NCI-H2029 treated with DMSO at 0.1 percent for 48 hours (cell line): ENCODE results near the gene RBM19.

Experiments used
- DNase-seq: peaks from one replicate; lab custom pipeline; 2025; lab: John Stamatoyannopoulos, UW

RBM19 gene

DNA sequence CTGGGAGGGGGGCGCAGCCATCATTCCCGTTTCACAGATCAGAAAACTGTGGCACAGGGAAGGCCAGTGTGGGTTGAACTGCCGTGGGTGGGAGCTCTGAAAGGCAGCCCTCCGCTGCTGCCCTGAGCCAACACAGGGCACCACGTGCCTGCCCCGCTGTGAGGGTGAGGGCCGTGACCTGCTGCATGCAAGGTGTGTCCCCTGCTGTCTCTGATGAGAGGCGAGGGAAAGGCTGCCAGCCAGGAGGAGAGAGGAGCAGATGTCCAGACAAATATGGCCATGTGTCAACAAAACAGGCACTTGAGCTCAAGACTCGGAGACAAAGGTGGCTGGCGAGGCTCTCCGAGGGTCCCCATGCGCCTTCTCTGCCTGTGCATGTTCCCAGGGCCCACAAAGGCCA is 108.8 kb downstream of the RBM19 start:
- no peak for DNase-seq

DNA sequence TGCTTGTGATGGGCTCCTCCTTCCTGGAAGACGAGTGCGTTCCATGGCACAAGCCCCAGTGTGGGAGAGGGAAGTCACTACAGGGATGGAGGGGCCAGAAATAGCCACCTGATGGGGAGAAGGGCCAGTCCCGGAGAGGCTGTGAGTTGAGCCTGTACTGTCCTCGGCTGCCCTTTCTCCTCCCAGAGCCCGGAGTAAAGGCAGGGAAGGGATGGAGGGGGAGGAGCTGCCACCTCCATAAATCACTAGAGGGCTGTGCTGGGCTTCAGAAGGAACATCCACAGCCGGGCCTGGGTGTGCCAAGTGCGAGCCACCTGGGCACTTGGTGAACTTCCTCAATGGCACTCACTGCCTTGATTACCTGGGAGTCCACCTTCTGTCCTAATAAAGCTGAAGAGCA is 110.1 kb downstream of the RBM19 start:
- DNase-seq = no peak

DNA sequence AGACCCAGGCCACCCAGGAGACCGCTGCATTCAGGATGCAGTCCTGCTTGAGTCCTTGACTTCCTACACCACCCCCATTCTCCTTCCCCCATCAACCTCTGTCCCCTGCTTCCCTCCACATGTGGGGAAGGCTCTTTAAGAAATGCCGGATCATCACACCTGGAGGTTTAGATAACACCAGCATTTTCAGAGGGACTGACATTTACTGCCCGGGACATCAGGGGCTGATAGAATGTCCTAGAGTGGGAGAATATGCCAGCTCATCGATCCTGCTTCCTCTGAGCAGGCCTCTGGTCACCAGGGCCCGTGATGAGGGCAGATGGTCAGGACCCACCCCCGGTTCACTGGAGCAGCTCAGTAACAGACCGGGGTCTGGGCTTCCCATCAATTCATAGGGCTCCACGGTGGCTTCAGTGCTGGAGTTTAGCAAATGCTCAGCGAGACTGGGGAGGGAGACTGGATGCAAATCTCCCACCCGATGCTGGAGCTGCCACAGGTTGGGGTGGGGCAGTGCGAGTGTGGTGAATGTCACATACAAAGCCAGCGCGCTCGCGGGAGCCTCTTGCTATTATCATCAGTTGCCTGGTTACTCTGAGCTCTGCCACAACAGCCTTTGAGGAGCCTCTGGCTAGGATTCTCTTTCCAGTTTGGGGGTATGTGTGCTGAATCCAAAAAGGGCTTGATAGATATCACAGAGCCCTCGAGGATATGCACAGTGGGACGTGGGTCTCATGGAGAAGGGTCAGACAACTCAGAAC is 111.6 kb downstream of the RBM19 start:
- DNase-seq = no peak

DNA sequence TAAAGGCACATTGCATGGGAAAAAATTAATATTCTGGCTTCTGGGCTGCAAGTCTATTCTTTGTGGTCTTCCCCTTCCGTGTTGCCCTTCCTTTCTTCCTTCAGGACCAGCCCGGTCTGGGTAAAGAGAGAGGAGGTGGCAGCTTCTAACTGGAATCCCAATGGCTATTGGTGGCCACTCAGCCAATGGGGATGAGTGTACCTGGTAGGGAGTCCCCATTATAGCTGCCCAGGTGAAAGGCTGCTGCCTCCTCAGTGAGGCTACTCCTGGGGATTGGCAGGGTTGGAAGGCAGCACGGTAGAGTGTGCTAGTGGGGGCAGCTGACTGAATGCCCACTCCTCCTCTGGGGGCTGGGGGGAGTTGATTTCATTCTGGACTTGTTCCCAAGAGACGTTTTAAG is 112.6 kb downstream of the RBM19 start:
- DNase-seq = peak; percentile 83

DNA sequence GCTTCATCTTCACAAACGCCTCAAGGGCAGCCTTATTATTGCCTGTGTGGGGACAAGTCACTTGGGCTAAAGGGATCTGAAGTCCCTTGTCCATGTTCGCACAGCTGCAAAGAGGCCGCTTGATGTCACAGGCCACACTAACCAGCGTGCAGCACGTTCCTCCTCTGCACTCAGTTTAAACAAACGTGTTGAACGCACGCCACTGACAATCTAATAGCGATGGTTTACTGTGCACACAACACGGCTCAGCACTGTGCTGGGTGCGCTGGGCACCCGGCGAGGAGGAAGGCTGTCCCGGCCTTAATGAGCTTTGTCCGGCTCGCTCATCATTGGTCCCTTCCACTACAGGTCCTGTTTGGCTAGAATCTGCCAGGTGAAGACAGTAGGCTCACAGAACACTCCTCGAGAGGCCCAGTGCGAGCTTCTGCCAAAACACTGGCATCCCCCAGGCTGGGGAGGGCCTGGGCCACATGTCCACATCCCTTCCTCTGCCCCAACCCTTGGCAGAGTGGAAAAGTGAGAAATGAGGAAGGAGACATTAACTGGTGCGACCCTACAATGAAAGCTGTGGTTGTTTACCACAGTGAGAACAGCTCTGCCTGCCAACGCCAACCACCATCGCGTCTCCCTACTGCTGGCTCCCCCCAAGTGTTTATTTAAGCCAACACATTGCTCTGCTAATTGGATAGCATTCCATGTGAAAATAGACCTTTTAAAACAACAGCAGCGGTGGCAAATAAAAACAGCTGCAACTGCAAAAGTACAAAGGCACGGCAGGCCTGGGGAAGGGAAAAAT is 113.2 kb downstream of the RBM19 start:
- peak; percentile 91 for DNase-seq

DNA sequence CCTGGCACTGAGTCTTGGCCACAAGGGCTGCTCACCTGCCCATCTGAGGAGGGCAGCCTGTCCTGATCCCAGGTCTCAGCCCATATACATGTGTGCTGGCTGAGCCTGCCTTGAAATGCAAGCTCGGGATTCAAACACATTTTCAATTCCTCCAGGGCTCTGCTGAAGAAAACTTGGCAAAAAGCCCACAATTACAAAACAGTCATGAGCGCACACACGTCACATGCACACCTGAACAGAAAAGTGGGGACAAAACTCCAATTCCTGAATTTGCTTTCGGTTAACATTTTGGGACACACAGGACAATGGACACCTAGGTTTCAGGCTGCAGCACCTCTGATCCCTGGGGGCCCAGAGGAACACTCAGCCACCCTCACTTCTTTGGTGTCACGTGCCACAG is 113.9 kb downstream of the RBM19 start:
- peak; percentile 43 for DNase-seq

DNA sequence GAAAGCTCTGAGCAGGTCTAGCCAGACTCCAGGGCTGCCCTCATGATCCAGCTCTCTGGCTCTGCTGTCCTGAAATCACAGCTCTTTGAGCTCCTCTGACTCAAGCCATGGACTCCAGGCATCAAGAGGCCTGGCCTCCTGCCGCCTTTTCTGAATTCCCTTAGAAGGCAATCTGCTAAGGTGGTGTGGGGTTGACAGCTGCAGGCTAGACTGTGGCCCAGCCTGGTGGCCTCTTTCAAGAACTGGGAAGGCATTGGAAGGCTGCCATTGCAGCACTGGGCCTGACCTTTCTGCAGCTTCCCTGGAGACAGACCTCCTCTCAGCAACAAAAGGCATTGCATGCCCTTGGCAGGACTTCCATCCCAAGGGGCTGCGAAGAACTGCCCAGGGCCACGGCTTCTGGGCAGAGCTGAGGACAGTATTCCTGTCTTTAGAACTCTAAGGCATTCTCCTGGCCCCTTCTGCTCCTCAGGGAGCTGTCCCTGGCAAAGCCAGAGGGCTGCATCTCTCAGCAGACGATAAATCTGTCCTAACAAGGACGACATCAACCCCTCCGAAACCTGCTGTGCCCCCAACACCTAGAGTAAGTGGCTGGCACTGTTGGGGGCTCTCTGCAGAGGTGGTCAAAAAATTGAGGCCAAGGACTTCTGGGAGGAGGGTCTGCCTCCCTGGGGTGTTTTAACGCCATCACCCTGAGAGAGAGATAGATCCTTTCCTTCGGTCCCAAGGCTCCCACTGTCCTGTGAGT is 115.6 kb downstream of the RBM19 start:
- no peak for DNase-seq

DNA sequence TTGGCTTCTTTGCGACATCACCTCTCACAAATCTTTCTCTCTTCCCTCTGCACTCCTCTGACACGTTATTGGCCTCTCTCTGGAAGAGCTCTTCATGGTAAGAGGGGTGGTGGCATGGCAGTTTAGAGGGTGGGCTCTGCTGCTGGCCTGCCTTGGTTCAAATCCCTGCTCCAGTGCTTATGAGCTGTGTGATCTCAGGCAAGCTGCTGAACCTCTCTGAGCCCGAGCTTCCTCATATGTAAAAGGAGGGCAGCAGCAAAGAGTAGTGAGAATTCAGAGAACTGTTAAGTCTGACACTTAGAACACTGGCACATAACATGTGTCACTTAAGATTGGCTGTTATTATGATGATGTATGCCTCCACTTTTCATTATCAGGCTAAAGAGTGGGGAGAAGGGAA is 118.3 kb downstream of the RBM19 start:
- no peak for DNase-seq

DNA sequence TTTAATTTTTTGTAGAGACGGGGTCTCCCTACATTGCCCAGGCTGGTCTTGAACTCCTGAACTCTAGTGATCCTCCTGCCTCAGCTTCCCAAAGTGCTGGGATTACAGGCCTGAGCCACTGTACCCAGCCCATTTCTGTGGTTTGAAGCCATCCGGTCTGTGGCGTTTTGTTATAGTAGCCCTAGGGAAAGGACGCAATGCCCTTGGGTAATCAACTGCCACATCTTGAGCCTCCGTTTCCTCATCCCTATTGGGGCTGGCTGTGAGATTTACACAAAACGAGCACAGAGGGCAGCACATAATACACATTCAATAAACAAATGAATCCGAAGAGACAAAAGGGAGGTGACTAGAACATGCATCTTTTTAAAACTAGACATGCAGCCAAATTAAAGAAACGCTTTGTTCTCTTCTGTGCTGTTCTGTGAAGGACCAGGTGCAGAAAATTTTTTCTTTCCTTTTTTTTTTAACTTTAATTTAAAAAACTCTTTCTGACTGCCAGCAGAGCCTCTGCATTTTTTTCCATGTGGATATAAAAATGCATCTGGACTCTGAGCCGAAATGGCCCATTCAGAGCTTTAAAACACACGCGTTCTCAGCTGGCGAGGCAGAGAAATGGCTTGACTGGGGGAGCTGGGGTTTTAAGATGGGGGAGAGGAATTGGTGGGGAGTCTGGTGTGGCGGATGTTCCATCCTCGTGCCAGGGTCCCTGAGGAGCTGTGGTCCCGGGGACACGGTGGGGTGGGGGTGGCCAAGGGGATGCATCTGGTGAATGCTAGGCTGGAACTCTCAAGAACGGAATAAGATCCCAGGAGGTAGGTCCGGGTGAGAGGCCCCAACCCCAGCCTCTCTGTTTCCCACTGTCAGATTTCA is 119.0 kb downstream of the RBM19 start:
- DNase-seq = no peak

DNA sequence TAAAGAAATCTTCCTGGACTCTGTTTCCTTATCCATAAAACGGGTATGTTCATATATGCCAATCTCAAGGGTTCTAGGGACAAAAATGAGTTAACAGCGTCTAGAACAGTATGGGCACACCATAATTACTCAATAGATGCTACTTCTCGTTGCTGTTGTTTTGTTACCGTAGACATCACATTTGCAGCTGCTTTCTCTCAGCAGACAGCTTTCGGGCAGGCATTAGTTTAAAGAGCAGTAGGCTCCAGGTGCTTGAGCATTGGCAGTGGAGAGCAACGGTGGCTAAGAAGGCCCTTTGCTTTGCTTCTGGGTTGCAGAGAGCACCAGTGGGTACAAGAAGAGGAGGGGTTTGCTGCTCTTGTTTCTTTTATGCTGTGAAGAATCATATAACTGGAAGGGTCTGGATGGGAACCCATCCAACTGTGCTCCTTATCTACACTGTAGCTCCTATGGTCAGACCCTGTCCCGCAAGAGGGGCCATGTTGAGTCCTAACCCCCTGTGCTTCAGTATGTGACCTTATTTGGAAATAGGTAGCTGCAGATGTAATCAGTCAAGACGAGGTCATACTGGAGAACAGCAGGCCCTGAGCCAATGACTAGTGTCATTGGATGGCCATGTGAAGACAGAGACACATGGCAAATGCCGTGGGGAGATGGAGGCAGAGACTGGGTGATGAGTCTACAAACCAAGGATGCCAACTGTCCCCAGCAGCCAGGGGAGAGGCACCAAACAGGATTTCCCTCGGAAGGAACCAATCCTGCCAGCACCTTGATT is 120.0 kb downstream of the RBM19 start:
- DNase-seq = no peak

DNA sequence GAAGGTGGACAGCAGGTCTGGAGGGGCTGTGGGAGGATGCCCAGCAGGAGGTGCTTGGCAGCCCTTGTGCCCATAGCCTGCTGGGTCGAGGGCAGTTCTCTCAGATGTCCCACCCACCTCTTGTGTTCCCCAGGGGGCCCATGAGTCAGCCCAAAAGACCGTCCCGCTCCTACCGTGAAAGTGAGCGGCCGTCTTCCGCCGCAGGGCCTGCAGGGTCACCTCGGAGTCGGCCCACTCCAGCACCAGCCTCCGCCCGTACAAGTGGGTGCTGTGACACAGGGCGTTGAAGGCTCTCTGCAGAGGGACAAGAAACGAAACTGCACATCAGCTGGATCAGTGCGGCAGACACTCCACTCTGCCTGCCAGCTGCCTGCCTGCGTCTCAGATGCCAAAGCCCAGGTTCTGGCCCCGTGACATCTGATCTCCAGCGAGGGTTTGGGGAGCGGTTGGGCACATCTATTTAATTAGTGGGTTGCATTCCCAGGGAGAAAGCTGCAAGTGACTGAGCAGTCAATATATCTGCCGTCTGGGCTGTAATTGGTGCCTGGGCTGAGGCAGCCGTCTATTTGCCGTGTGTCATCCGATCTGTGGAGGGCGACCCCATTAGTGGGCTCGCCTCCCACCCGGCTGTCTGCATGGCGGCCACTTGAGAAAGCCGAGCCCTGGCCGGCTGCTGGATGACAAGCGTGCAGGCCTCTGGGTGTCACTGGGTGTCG is 121.5 kb downstream of the RBM19 start:
- DNase-seq = no peak

DNA sequence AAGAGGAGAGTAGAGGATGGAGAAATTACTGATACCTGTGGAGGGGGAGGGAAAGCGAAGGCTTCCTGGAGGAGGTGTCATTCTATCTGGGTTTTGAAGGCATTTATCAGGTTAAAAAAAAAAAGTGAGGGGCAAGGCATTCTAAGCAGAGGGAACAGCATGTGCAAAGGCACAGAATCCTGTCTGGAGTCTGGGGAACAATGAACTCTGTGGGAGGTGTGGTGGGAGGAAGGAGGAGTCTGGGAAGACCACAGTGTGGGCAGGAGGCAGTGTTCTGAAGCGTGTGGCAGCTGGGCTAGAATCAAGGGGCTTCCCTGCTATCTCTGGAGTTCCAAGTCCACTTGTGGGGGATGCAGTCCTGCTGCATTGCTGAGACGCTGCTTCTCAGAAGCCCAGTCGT is 123.4 kb downstream of the RBM19 start:
- DNase-seq = no peak

DNA sequence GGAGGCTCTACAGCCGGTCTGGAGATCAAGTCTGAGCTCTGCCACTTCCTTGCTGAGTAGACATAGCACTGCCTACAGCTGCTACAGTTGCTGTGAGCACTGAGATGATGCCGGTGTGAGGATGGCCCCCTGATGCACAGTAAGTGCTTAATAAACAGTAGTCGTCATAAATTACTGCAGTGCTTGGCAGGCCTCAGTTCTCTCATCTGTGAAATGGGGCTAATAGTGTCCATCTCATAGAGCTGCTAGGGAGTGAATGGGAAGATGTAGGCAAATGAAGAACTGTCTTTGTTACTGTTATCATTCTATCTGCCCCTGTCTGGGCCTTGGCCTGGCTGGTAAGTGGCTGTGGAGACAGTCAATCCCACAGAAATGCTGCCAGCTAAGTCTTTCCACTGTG is 124.3 kb downstream of the RBM19 start:
- DNase-seq = no peak

DNA sequence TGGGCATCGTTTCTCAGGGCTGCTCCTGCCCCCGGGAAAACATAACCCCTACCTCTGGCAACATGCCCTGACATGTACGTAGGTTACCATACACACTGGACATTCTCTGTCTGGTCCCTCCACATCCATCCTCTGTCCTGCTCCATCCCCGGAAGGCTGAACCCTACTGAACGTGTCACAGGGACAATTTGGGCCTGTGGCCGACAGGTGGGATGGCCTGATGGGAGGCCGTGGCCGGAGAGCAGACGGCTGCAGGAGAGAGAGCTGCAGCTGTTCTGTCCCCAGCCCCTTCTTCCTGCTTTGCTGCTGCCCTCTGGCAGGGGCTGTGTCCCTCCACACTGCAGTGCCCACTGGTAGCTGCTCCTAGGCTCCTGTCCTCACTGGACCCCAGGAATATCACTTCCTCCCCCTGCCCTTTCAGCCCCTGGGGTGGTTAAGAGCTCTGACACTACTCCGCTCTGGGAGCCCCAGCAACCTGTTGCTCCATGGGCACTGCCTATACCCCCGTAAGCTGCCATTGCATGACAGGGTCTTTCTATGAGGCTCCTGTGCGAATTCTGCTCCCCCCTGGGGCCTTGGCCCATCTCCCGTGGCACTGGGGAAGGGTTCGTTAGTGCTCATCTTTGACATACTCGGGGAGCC is 125.6 kb downstream of the RBM19 start:
- DNase-seq = no peak

DNA sequence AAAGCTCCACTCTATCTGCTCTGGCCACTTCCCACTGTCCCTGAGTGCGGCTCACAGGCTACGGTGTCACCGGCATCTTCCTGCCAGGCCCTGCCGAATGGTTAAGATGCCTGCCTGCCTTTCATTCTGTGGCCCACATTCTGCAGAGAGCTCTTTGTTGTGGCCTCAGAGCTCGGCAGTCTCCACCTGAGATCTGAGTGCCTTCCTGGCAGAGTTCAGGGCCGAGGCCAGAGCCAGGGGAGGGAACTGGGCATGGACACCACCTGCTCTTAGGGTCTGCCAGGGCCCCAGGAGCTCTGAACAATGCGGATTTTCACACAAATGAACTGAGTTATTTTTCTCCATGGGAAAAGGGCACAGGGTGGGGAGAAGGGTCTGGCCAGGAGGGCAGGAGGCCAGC is 127.2 kb downstream of the RBM19 start:
- DNase-seq = no peak

DNA sequence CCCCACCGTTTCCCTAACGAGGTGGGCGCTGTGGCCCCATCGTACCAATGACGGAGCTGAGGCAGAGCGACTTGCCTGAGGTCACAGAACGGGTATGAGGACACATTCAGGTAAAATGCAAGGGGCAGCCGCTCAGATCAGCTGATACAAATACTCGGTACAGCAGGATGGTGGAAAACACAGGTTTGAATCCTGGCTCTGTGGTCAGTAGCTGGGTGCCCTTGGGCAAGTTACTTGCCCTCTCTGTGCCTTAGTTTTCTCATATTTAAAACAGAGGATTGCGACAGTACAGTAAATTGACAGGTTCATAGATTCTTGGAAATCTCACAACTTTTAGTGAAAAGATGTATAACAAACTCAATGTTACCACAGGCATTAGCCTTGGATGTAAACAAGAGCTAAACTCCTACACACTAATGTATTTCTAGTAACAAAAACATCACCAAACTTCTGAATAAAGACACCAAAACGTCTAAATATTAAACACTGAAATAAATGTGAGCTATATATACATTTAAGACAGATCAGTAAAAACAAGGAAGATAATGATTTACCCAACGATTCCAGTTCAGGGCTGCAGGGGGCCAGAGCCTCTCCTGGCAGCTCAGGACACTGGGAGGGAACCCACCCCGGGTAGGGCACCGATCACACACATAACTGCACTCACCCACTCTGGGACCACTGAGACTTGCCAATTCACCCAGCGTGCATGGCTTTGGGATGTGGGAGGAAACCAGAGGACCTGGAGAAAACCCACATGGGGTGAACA is 128.4 kb downstream of the RBM19 start:
- no peak for DNase-seq

DNA sequence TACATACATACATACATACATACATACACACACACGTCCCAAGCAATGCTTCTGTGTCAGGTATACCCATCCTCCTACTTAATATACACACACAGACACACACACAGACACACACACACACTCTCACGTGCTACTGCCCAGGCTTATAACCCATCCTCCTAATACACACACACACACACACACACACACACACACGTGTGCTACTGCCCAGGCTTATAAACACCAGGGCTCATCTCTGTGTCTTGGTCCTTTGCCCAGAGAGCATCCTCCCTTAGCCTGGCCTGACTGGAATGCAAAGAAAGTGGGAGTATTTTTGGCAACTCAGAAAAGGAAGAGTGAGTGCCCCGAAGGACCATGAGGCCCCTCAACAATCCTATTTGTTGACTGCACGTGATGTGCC is 129.0 kb downstream of the RBM19 start:
- DNase-seq = no peak

DNA sequence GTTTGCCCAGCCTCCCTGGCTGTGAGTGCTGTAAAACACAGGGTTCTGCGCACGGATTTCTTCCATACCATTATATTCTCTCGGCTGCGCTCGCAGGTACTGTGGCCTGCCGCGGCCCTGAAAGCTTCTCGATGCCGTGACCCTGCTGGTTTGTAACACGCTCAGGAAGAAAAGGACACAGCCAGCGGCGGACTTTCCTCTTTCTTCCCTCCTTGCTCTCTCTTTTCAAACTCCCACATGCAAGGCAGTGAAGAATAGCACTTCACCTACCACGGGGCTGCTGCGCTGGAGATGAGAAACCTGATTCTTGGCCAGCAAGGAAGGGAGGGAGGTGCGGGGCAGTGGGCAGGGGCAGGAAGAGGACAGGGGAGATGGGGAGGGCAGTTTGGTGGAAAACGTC is 130.2 kb downstream of the RBM19 start:
- no peak for DNase-seq

DNA sequence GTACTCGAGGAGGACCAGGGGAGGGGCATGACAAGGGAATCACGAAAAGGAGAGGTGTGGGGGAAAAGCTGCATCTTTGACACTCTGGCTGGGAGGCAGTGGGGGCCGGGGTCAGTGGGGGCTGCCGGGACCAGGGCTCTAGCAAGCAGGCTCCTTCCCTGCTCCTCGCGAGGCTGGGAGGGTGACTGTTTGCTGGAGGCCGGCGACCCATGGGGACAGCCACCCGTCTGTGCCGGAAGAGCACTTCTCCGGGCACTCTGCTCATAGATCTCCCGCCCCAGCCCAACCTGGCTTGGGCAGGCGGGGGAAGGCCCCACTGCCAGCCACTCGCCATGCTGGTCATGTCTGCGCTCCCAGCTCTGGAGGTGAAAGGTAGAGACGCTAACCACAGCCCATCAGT is 130.7 kb downstream of the RBM19 start:
- DNase-seq = no peak
